HFF-Myc (cell line): Measurements from ENCODE around the gene BLCAP.

Source experiments
- DNase-seq: peaks from one replicate; pipeline ENCODE4 v3.0.0-alpha.2; 2011; ENCODE audit warnings: low read depth; ENCODE audit errors: extremely low read depth
- H3K4me3 ChIP-seq: replicated peaks from 2 replicates; pipeline ENCODE4 v1.5.1; 2011; ENCODE audit warnings: low read depth, mild to moderate bottlenecking, control low read depth, low read length
- CTCF ChIP-seq: IDR thresholded peaks from 2 replicates; pipeline ENCODE4 v1.5.1; 2012; ENCODE audit warnings: mild to moderate bottlenecking, low read depth, low read length, control low read depth; ENCODE audit errors: missing control alignments

BLCAP gene

GRCh38 chr20:37519508-37520418, 7.9 kb downstream of the BLCAP start:
- DNase-seq: no peak
- TF ChIP-seq CTCF: no peak
- H3K4me3 ChIP-seq: no peak overlapping the region

- TF ChIP-seq CTCF: no peak
- no peak overlapping the region for H3K4me3 ChIP-seq
- DNase-seq: no peak
These were observed 8.8 kb downstream of the BLCAP start for GRCh38 chr20:37518606-37519507.

- no peak overlapping the region for H3K4me3 ChIP-seq
- no peak for DNase-seq
- no peak for TF ChIP-seq CTCF
These were observed 9.6 kb downstream of the BLCAP start for GRCh38 chr20:37518059-37518458.

GRCh38 chr20:37516811-37517750, 10.6 kb downstream of the BLCAP start:
- DNase-seq: peak; percentile 53
- no peak overlapping the region for H3K4me3 ChIP-seq
- no peak for TF ChIP-seq CTCF

GRCh38 chr20:37515876-37516275, 11.8 kb downstream of the BLCAP start:
- no peak for TF ChIP-seq CTCF
- no peak overlapping the region for H3K4me3 ChIP-seq
- no peak for DNase-seq

- DNase-seq: no peak
- no peak overlapping the region for H3K4me3 ChIP-seq
- TF ChIP-seq CTCF: no peak
These were observed 13.8 kb downstream of the BLCAP start for GRCh38 chr20:37513779-37514359.
